HepG2 (cell line): ENCODE results near the gene USP24. TPM values are rescaled to one million over a fixed set of nuclear protein-coding genes. Genes with fewer than 3 reads are reported as not detected.

Source experiments
- ARHGAP35 ChIP-seq: sonication (generic); formaldehyde crosslinking; IDR thresholded peaks from 2 replicates; pipeline ENCODE4 v1.9.0; 2022; ENCODE audit warnings: mild to moderate bottlenecking, inconsistent platforms, moderate library complexity, missing genetic modification reagents, borderline replicate concordance
- CCAR2 ChIP-seq: fragments of 200-400 bp; formaldehyde crosslinking; optimal IDR thresholded peaks from 2 replicates; pipeline ENCODE3; 2018; ENCODE audit warnings: low read depth, mild to moderate bottlenecking, low read length, moderate library complexity
- KLF15 ChIP-seq: sonication (generic); formaldehyde crosslinking; IDR thresholded peaks from 2 replicates; pipeline ENCODE4 v1.8.1; 2023; ENCODE audit warnings: borderline replicate concordance, mild to moderate bottlenecking, inconsistent platforms, missing genetic modification reagents, mixed read lengths
- MXD3 ChIP-seq: IDR thresholded peaks from 2 replicates; pipeline ENCODE4 v1.6.1; 2016; ENCODE audit warnings: mild to moderate bottlenecking, missing biosample characterization, missing genetic modification reagents
- RFX1 ChIP-seq: fragments of 450-650 bp; IDR thresholded peaks from 2 replicates; pipeline ENCODE4 v1.6.1; 2017
- SP1 ChIP-seq, 2 experiments: fragments of 450-650 bp in 1 of 2; sonication (generic) in 1 of 2; formaldehyde crosslinking in 1 of 2; IDR thresholded peaks; 2 replicates each; pipeline versions ENCODE4 v1.4.0 to v1.6.1; 2016 to 2020; ENCODE audit warnings: missing genetic modification reagents in 1 of 2
- TIGD3 ChIP-seq: sonication (generic); formaldehyde crosslinking; IDR thresholded peaks from 2 replicates; pipeline ENCODE4 v1.5.1; 2020; ENCODE audit warnings: mild to moderate bottlenecking, missing genetic modification reagents, borderline replicate concordance
- ZBTB26 ChIP-seq: IDR thresholded peaks from 2 replicates; pipeline ENCODE4 v1.6.1; 2016; ENCODE audit warnings: missing compliant biosample characterization, missing genetic modification reagents, borderline replicate concordance
- ZBTB46 ChIP-seq: sonication (generic); formaldehyde crosslinking; IDR thresholded peaks from 2 replicates; pipeline ENCODE4 v1.4.0; 2020; ENCODE audit warnings: mild to moderate bottlenecking, missing genetic modification reagents, borderline replicate concordance
- ZKSCAN5 ChIP-seq: sonication (generic); formaldehyde crosslinking; IDR thresholded peaks from 2 replicates; pipeline ENCODE4 v1.5.1; 2020; ENCODE audit warnings: mild to moderate bottlenecking, missing genetic modification reagents
- ZNF138 ChIP-seq: sonication (generic); formaldehyde crosslinking; IDR thresholded peaks from 2 replicates; pipeline ENCODE4 v1.5.0; 2020; ENCODE audit warnings: mild to moderate bottlenecking, low read depth, missing genetic modification reagents
- ZNF296 ChIP-seq: sonication (generic); formaldehyde crosslinking; conservative IDR thresholded peaks from 2 replicates; pipeline ENCODE4 v1.5.0; 2020; ENCODE audit warnings: mild to moderate bottlenecking, missing genetic modification reagents
- ZNF337 ChIP-seq: sonication (generic); formaldehyde crosslinking; IDR thresholded peaks from 2 replicates; pipeline ENCODE4 v1.5.1; 2020; ENCODE audit warnings: missing genetic modification reagents, low read depth, mild to moderate bottlenecking, borderline replicate concordance
- ZNF33A ChIP-seq: sonication (generic); formaldehyde crosslinking; IDR thresholded peaks from 2 replicates; pipeline ENCODE4 v1.5.1; 2020; ENCODE audit warnings: missing genetic modification reagents, mild to moderate bottlenecking, moderate library complexity, borderline replicate concordance
- ZNF547 ChIP-seq: sonication (generic); formaldehyde crosslinking; IDR thresholded peaks from 2 replicates; pipeline ENCODE4 v1.5.1; 2020; ENCODE audit warnings: mild to moderate bottlenecking, missing genetic modification reagents
- ZNF569 ChIP-seq: sonication (generic); formaldehyde crosslinking; IDR thresholded peaks from 2 replicates; pipeline ENCODE4 v1.5.0; 2020; ENCODE audit warnings: mild to moderate bottlenecking, missing genetic modification reagents, moderate library complexity, borderline replicate concordance
- polyA plus RNA-seq, 8 experiments: library from polyadenylated mRNA; depleted of rRNA in 3 of 8; stranded (reverse) in 7 of 8; unstranded in 1 of 8; fragments of >200 nt; fragmentation: Illumina TruSeq in 4 of 8; extraction: Trizol in 4 of 8; gene quantifications; 2 replicates each; pipeline versions ENCODE4 v1.2.1 to v1.2.3, GENCODE V29; 2011 to 2016; ENCODE audit warnings: low read depth in 4 of 8, missing spikeins in 1 of 8, mixed read lengths in 1 of 8; ENCODE audit not compliant: insufficient read depth in 1 of 8
- total RNA-seq, 5 experiments: library from RNA; depleted of rRNA; stranded (reverse); fragments of >200 nt; fragmentation: Illumina TruSeq; extraction: Trizol; gene quantifications; 2 replicates each; pipeline ENCODE4 v1.2.3, GENCODE V29; 2016; ENCODE audit warnings: low read depth in 1 of 5
- TF ChIP-seq, protein P1 (sequence below): sonication (generic); formaldehyde crosslinking; IDR thresholded peaks from 2 replicates; pipeline ENCODE4 v1.5.0; 2020; ENCODE audit warnings: mild to moderate bottlenecking, missing genetic modification reagents, borderline replicate concordance

USP24 gene
- total and polyA plus RNA-seq, 2 of the 13 experiments (the other 11 are each of a cell fraction or from before 2014, with no cell fraction given): 18.8 to 47.6 TPM

DNA sequence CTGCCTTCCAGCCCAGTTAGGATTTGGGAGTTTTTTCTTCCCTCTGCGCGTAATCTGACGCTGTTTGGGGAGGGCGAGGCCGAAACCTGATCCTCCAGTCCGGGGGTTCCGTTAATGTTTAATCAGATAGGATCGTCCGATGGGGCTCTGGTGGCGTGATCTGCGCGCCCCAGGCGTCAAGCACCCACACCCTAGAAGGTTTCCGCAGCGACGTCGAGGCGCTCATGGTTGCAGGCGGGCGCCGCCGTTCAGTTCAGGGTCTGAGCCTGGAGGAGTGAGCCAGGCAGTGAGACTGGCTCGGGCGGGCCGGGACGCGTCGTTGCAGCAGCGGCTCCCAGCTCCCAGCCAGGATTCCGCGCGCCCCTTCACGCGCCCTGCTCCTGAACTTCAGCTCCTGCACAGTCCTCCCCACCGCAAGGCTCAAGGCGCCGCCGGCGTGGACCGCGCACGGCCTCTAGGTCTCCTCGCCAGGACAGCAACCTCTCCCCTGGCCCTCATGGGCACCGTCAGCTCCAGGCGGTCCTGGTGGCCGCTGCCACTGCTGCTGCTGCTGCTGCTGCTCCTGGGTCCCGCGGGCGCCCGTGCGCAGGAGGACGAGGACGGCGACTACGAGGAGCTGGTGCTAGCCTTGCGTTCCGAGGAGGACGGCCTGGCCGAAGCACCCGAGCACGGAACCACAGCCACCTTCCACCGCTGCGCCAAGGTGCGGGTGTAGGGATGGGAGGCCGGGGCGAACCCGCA, 175.7 kb downstream of the USP24 start, which contains the start of gene PCSK9 (continued):
- peak; percentile 93; the same call in 1 of the 2 replicates for TF ChIP-seq TIGD3
- TF ChIP-seq MXD3 (CRISPR knock-in tag): peak; percentile 91; the same call in 1 of the 2 replicates
- no peak for TF ChIP-seq RFX1
- TF ChIP-seq ZKSCAN5 (CRISPR knock-in tag): 0 out of 2 replicates have a peak, but pooled peaks have one; percentile 70
- TF ChIP-seq ZNF337 (CRISPR knock-in tag): peak; percentile 94; the same call in 1 of the 2 replicates
- TF ChIP-seq ZBTB46 (CRISPR knock-in tag): no peak
- TF ChIP-seq SP1 (IDR thresholded peaks at IDR 0.05): no peak
- no peak for TF ChIP-seq SP1 (CRISPR knock-in tag; IDR thresholded peaks at IDR 0.05)
- TF ChIP-seq ZNF296: no peak
- TF ChIP-seq ZBTB26 (CRISPR knock-in tag): peak; percentile 36; the same call in 1 of the 2 replicates
- TF ChIP-seq ARHGAP35 (CRISPR knock-in tag): peak; percentile 68; the same call in 1 of the 2 replicates
- TF ChIP-seq KLF15 (CRISPR knock-in tag): peak; percentile 79; the same call in 1 of the 2 replicates
- TF ChIP-seq, protein P1, sequence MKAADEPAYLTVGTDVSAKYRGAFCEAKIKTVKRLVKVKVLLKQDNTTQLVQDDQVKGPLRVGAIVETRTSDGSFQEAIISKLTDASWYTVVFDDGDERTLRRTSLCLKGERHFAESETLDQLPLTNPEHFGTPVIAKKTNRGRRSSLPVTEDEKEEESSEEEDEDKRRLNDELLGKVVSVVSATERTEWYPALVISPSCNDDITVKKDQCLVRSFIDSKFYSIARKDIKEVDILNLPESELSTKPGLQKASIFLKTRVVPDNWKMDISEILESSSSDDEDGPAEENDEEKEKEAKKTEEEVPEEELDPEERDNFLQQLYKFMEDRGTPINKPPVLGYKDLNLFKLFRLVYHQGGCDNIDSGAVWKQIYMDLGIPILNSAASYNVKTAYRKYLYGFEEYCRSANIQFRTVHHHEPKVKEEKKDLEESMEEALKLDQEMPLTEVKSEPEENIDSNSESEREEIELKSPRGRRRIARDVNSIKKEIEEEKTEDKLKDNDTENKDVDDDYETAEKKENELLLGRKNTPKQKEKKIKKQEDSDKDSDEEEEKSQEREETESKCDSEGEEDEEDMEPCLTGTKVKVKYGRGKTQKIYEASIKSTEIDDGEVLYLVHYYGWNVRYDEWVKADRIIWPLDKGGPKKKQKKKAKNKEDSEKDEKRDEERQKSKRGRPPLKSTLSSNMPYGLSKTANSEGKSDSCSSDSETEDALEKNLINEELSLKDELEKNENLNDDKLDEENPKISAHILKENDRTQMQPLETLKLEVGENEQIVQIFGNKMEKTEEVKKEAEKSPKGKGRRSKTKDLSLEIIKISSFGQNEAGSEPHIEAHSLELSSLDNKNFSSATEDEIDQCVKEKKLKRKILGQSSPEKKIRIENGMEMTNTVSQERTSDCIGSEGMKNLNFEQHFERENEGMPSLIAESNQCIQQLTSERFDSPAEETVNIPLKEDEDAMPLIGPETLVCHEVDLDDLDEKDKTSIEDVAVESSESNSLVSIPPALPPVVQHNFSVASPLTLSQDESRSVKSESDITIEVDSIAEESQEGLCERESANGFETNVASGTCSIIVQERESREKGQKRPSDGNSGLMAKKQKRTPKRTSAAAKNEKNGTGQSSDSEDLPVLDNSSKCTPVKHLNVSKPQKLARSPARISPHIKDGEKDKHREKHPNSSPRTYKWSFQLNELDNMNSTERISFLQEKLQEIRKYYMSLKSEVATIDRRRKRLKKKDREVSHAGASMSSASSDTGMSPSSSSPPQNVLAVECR (CRISPR knock-in tag): peak; percentile 96
- TF ChIP-seq CCAR2: no peak
- TF ChIP-seq ZNF569: no peak
- peak; percentile 90 for TF ChIP-seq ZNF547
- peak; percentile 57; the same call in 1 of the 2 replicates for TF ChIP-seq ZNF138 (CRISPR knock-in tag)
- TF ChIP-seq ZNF33A (CRISPR knock-in tag): no peak
